Keratinocyte (primary cell): ENCODE data around the gene SPATA9. TPM values are rescaled to one million over a fixed set of nuclear protein-coding genes. Genes with fewer than 3 reads are reported as not detected.

ENCODE experiments used
- DNase-seq: peaks from one replicate; pipeline ENCODE4 v3.0.0-alpha.2; 2011; ENCODE audit warnings: low read depth, missing footprints, low spot score
- FAIRE-seq: peaks from 2 replicates; lab custom pipeline; 2011; peaks lifted over from hg19 to GRCh38; lab: Jason Lieb, UNC
- H2AFZ ChIP-seq: 2 replicates; pipeline ENCODE4 v1.6.0; 2012; ENCODE audit warnings: low read length, control low read depth, inconsistent platforms; ENCODE audit not compliant: control insufficient read depth
- H3K27ac ChIP-seq: 2 replicates; pipeline ENCODE4 v1.5.1; 2011; ENCODE audit warnings: low read length; ENCODE audit not compliant: control insufficient read depth, insufficient read depth
- H3K27me3 ChIP-seq: 3 replicates; pipeline ENCODE4 v1.6.0; 2011; ENCODE audit warnings: low read length; ENCODE audit not compliant: control insufficient read depth, insufficient read depth; ENCODE audit errors: extremely low read depth
- H3K36me3 ChIP-seq, 2 experiments: 2 replicates in 1 of 2; 3 replicates in 1 of 2; pipeline ENCODE4 v1.5.1; 2011; ENCODE audit warnings: low read length in 2 of 2, mild to moderate bottlenecking in 1 of 2; ENCODE audit not compliant: control insufficient read depth in 2 of 2, insufficient read depth in 2 of 2; ENCODE audit errors: extremely low read depth in 1 of 2
- H3K4me1 ChIP-seq: 3 replicates; pipeline ENCODE4 v1.5.1; 2011; ENCODE audit warnings: low read length; ENCODE audit not compliant: control insufficient read depth, insufficient read depth; ENCODE audit errors: extremely low read depth
- H3K4me2 ChIP-seq: 3 replicates; pipeline ENCODE4 v1.6.0; 2011; ENCODE audit warnings: low read depth, low read length; ENCODE audit not compliant: control insufficient read depth, insufficient read depth; ENCODE audit errors: extremely low read depth
- H3K4me3 ChIP-seq, 3 experiments: fragments of 200-600 bp in 1 of 3; sonication (generic) in 1 of 3; 2 replicates in 2 of 3; 3 replicates in 1 of 3; pipeline ENCODE4 v1.5.1; 2011 to 2016; ENCODE audit warnings: low read length in 3 of 3, mild to moderate bottlenecking in 3 of 3, control low read depth in 2 of 3, inconsistent platforms in 1 of 3, low read depth in 1 of 3, mixed read lengths in 1 of 3, mixed run types in 1 of 3, moderate library complexity in 1 of 3; ENCODE audit not compliant: control insufficient read depth in 2 of 3, insufficient read depth in 2 of 3; ENCODE audit errors: extremely low read depth in 1 of 3
- H3K79me2 ChIP-seq: 2 replicates; pipeline ENCODE4 v1.6.0; 2012; ENCODE audit warnings: low read length; ENCODE audit not compliant: control insufficient read depth, insufficient read depth
- H3K9ac ChIP-seq: 3 replicates; pipeline ENCODE4 v1.6.0; 2011; ENCODE audit warnings: low read length; ENCODE audit not compliant: control insufficient read depth, insufficient read depth; ENCODE audit errors: extremely low read depth
- H3K9me1 ChIP-seq: 3 replicates; pipeline ENCODE4 v1.6.0; 2011; ENCODE audit warnings: low read length; ENCODE audit not compliant: control insufficient read depth, insufficient read depth; ENCODE audit errors: extremely low read depth
- H3K9me3 ChIP-seq: 2 replicates; pipeline ENCODE4 v1.5.1; 2012; ENCODE audit warnings: low read depth, low read length; ENCODE audit not compliant: control insufficient read depth
- H4K20me1 ChIP-seq: 3 replicates; pipeline ENCODE4 v1.6.0; 2011; ENCODE audit warnings: low read length; ENCODE audit not compliant: control insufficient read depth, insufficient read depth; ENCODE audit errors: extremely low read depth
- EZH2 ChIP-seq: IDR thresholded peaks from one replicate; pipeline ENCODE4 v1.6.1; 2012; ENCODE audit warnings: inconsistent platforms, mild to moderate bottlenecking, low read length, moderate library complexity
- dilution Hi-C: fragments of 300-500 bp; cut with MboI; formaldehyde crosslinking; loops from one replicate; pipeline ENCODE4 v1.7.0; 2020; ENCODE audit warnings: low sequenced_read_pairs; ENCODE audit not compliant: extremely low pct_ligation_motif_present
- polyA plus RNA-seq, 5 experiments: library from polyadenylated mRNA; depleted of rRNA in 3 of 5; stranded (reverse) in 3 of 5; stranded (forward) in 1 of 5; unstranded in 1 of 5; fragments of >200 nt; gene quantifications; 1 replicate in 1 of 5; 2 replicates in 3 of 5; 3 replicates in 1 of 5; pipeline versions ENCODE4 v1.2.1 to v1.2.3, GENCODE V29; 2011 to 2012; ENCODE audit warnings: missing spikeins in 2 of 5, low read depth in 1 of 5, low replicate concordance in 1 of 5
- TF ChIP-seq, protein P1 (sequence below), 3 experiments: IDR thresholded peaks in 1 of 3; conservative IDR thresholded peaks in 1 of 3; optimal IDR thresholded peaks in 1 of 3; 2 replicates in 2 of 3; 3 replicates in 1 of 3; pipeline versions ENCODE3 to v1.5.1; 2011; ENCODE audit warnings: low read length in 3 of 3, mild to moderate bottlenecking in 3 of 3, moderate library complexity in 2 of 3, control low read depth in 1 of 3, inconsistent platforms in 1 of 3; ENCODE audit not compliant: insufficient read depth in 2 of 3; ENCODE audit errors: extremely low read depth in 1 of 3

SPATA9 gene
- polyA plus RNA-seq, 1 donor (not counting 4 experiments of a cell fraction or from before 2014, with no cell fraction given) = not detected

DNA sequence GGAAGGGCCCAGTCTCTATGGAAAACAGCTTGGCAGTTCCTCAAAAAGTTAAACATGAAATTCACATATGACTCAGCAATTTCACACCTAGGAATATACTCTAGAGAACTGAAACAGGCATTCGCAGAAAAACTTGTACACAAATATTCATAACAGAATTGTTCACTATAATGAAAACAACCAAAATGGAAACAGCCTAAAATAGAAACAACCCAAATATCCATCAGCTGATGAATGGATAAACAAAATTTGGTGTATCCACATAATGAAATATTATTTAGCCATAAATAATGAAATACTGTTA, 67.7 kb downstream of the SPATA9 start:
- H3K36me3 ChIP-seq = no peaks in the 10 kb centered on the region
- TF ChIP-seq, protein P1, sequence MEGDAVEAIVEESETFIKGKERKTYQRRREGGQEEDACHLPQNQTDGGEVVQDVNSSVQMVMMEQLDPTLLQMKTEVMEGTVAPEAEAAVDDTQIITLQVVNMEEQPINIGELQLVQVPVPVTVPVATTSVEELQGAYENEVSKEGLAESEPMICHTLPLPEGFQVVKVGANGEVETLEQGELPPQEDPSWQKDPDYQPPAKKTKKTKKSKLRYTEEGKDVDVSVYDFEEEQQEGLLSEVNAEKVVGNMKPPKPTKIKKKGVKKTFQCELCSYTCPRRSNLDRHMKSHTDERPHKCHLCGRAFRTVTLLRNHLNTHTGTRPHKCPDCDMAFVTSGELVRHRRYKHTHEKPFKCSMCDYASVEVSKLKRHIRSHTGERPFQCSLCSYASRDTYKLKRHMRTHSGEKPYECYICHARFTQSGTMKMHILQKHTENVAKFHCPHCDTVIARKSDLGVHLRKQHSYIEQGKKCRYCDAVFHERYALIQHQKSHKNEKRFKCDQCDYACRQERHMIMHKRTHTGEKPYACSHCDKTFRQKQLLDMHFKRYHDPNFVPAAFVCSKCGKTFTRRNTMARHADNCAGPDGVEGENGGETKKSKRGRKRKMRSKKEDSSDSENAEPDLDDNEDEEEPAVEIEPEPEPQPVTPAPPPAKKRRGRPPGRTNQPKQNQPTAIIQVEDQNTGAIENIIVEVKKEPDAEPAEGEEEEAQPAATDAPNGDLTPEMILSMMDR (optimal IDR thresholded peaks at IDR 0.05 in 1 of 3, IDR thresholded peaks at IDR 0.05 in 1 of 3, conservative IDR thresholded peaks at IDR 0.05 in 1 of 3; ENCODE audit: extremely low read depth in 1 of 3, insufficient read depth in 2 of 3, low read length in 3 of 3) = no peak
- TF ChIP-seq EZH2 = no peak
- H3K27ac ChIP-seq = no peak overlapping the region
- H3K9me3 ChIP-seq = no peaks in the 10 kb centered on the region
- no peak for FAIRE-seq
- no peaks in the 10 kb centered on the region for H4K20me1 ChIP-seq
- no peak for DNase-seq
- peaks cover 23% of the 10 kb centered on the region for H3K4me1 ChIP-seq
- no peaks in the 10 kb centered on the region for H3K27me3 ChIP-seq
- H3K4me3 ChIP-seq = no peak overlapping the region
- no peaks in the 10 kb centered on the region for H3K9me1 ChIP-seq
- no peaks in the 10 kb centered on the region for H3K79me2 ChIP-seq
- H2AFZ ChIP-seq = no peak overlapping the region
- H3K4me2 ChIP-seq = no peak overlapping the region
- dilution Hi-C loops = no loop called here
- H3K9ac ChIP-seq = no peak overlapping the region

GRCh38 chr5:95613514-95613913, 69.3 kb downstream of the SPATA9 start:
- no peaks in the 10 kb centered on the region for H3K9me1 ChIP-seq
- H3K27me3 ChIP-seq = no peaks in the 10 kb centered on the region
- FAIRE-seq (no peak), DNase-seq (no peak)
- dilution Hi-C loops = no loop called here
- no peak overlapping the region for H2AFZ ChIP-seq
- H3K79me2 ChIP-seq = no peaks in the 10 kb centered on the region
- TF ChIP-seq, protein P1 (optimal IDR thresholded peaks at IDR 0.05 in 1 of 3, IDR thresholded peaks at IDR 0.05 in 1 of 3, conservative IDR thresholded peaks at IDR 0.05 in 1 of 3; ENCODE audit: extremely low read depth in 1 of 3, insufficient read depth in 2 of 3, low read length in 3 of 3) = no peak
- TF ChIP-seq EZH2 = no peak
- H3K9me3 ChIP-seq = no peaks in the 10 kb centered on the region
- no peaks in the 10 kb centered on the region for H4K20me1 ChIP-seq
- peaks cover 16% of the 10 kb centered on the region for H3K4me1 ChIP-seq
- H3K4me3 ChIP-seq = no peak overlapping the region
- no peaks in the 10 kb centered on the region for H3K36me3 ChIP-seq
- H3K4me2 ChIP-seq = no peak overlapping the region
- no peak overlapping the region for H3K9ac ChIP-seq
- H3K27ac ChIP-seq = no peak overlapping the region
